ENCODE measurements around the gene ZNF618.

DNA sequence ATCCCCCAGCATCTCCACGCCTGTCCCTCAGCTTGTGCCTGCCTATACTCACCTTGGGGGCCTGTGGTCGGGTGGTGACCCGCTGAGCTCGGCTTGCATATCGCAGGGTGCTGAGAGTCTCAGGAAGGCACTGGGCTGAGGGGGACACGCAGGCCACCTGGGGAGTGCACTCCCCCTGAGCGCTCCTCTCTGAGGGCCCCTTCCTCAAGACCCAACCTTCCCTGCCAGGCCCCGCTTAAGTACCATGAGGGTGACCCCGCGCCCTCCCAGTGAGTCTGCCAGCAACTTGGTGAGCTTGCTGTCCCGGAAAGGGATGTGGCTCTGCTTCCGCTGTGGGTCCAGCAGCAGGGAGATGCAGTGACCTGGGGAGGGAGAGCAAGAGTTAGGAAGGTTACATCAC is 218.9 kb downstream of the ZNF618 start:
- TF ChIP-seq CTCF (conservative IDR thresholded peaks at IDR 0.05; ENCODE audit: low read depth in 2 of 2) (no peak), EZH2 (IDR thresholded peaks at IDR 0.05; ENCODE audit: low read depth, unreplicated experiment) (no peak), EZH2phosphoT487 (IDR thresholded peaks at IDR 0.05; ENCODE audit: unreplicated experiment) (no peak), JUNB (IDR thresholded peaks at IDR 0.05; ENCODE audit: unreplicated experiment) (no peak)
- TF ChIP-seq, protein P1, sequence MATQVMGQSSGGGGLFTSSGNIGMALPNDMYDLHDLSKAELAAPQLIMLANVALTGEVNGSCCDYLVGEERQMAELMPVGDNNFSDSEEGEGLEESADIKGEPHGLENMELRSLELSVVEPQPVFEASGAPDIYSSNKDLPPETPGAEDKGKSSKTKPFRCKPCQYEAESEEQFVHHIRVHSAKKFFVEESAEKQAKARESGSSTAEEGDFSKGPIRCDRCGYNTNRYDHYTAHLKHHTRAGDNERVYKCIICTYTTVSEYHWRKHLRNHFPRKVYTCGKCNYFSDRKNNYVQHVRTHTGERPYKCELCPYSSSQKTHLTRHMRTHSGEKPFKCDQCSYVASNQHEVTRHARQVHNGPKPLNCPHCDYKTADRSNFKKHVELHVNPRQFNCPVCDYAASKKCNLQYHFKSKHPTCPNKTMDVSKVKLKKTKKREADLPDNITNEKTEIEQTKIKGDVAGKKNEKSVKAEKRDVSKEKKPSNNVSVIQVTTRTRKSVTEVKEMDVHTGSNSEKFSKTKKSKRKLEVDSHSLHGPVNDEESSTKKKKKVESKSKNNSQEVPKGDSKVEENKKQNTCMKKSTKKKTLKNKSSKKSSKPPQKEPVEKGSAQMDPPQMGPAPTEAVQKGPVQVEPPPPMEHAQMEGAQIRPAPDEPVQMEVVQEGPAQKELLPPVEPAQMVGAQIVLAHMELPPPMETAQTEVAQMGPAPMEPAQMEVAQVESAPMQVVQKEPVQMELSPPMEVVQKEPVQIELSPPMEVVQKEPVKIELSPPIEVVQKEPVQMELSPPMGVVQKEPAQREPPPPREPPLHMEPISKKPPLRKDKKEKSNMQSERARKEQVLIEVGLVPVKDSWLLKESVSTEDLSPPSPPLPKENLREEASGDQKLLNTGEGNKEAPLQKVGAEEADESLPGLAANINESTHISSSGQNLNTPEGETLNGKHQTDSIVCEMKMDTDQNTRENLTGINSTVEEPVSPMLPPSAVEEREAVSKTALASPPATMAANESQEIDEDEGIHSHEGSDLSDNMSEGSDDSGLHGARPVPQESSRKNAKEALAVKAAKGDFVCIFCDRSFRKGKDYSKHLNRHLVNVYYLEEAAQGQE (IDR thresholded peaks at IDR 0.05; ENCODE audit: unreplicated experiment): no peak
